Hepatocyte (in vitro differentiated cells): ENCODE data around the gene STXBP6.

Experiments used
- EZH2 ChIP-seq: fragments of 200-600 bp; sonication (generic); IDR thresholded peaks from 2 replicates; pipeline ENCODE4 v1.6.1; 2016; ENCODE audit warnings: antibody characterized with exemption, mild to moderate bottlenecking, borderline replicate concordance
- TF ChIP-seq, protein P1 (sequence below): fragments of 200-600 bp; sonication (generic); IDR thresholded peaks from 2 replicates; pipeline ENCODE4 v1.5.1; 2016; ENCODE audit warnings: antibody characterized with exemption, mild to moderate bottlenecking; ENCODE audit not compliant: poor library complexity

DNA sequence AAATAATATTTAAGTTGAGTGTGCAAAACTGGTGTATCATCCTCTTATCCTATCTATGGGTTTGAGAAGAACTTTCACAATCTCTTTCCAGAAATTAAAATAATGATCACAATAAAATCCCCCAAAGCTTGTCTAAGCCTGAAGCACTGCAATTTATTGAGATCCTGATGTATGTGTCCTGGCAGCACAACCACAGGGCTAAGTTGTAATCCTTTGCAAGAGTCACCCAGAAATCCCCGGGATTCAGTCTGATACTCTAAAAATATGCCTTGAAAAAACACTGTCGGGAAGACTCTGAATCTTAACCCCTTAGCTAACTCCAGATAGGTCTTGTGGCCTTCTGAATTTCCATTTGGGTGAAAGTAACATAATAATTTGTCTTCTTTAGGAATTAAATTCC, 40.3 kb upstream of the STXBP6 start:
- TF ChIP-seq, protein P1, sequence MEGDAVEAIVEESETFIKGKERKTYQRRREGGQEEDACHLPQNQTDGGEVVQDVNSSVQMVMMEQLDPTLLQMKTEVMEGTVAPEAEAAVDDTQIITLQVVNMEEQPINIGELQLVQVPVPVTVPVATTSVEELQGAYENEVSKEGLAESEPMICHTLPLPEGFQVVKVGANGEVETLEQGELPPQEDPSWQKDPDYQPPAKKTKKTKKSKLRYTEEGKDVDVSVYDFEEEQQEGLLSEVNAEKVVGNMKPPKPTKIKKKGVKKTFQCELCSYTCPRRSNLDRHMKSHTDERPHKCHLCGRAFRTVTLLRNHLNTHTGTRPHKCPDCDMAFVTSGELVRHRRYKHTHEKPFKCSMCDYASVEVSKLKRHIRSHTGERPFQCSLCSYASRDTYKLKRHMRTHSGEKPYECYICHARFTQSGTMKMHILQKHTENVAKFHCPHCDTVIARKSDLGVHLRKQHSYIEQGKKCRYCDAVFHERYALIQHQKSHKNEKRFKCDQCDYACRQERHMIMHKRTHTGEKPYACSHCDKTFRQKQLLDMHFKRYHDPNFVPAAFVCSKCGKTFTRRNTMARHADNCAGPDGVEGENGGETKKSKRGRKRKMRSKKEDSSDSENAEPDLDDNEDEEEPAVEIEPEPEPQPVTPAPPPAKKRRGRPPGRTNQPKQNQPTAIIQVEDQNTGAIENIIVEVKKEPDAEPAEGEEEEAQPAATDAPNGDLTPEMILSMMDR, result no peak
- no peak for TF ChIP-seq EZH2
